Erythroblast (primary cell): ENCODE measurements around the gene FKBP6.
"Not testable (repeated sequence)": the region's sequence is repeated elsewhere in the genome, so short reads cannot be mapped to it uniquely, and the experiment has no call there.

Experiments
- DNase-seq, 2 experiments: peaks; one replicate each; lab custom pipeline; 2025; lab: John Stamatoyannopoulos, UW
- GATA1 ChIP-seq: IDR thresholded peaks from 2 replicates; pipeline ENCODE4 v1.6.1; 2011; ENCODE audit warnings: low read depth, mild to moderate bottlenecking, control low read depth, low read length, moderate library complexity
- POLR2A ChIP-seq: IDR thresholded peaks from 2 replicates; pipeline ENCODE4 v1.6.1; 2011; ENCODE audit warnings: mild to moderate bottlenecking, low read length

FKBP6 gene

DNA sequence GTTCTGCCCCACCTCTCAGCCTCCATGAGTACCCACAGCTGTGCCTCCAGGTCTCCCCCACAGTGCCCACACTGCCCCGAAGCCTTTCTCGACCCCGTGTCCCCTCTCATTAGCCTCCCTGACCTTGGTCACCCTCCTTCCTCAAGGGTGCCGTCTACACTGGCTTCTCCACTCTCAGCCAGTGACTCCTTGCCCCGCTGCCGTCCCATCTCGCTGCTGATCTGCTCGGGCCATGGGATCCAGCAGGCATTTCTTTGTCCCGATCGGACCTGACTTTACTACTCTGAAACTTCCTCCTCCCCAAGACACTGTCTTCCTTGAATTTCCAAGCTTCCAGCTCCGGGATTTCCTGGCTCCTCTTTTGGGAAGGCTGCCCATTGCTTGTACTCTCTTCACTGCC is 31.3 kb downstream of the FKBP6 start:
- no peak for TF ChIP-seq POLR2A
- no peak for TF ChIP-seq GATA1
- no peak for DNase-seq

DNA sequence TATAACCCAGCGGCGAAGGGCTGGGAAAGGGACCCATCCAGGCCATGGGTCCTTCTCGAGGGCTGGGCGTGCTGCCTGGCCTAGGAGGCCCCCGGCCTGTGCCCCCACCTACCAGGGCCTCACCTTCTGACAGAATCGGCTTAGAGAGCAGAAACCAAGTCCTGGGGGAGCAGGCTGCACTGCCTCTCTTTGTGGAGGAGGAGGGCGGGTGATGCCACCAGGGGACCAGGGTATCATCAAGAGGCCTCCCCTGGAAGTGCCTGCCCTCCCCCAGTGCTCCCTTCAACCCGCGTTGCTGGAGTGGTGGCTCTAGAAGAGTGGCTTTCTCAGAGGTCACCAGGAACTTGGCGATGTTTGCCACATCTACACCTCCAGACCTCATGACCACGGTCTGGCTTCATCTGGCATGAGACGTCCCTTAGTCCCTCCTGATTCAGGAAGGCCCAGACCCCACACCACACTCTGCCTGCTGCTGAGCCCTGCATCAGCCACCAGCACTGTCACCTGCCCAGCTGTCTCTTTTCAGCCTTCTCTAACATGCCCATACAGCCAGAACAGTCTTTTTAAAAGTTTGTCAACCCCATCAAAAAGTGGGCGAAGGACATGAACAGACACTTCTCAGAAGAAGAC is 31.9 kb downstream of the FKBP6 start:
- DNase-seq = no peak

DNA sequence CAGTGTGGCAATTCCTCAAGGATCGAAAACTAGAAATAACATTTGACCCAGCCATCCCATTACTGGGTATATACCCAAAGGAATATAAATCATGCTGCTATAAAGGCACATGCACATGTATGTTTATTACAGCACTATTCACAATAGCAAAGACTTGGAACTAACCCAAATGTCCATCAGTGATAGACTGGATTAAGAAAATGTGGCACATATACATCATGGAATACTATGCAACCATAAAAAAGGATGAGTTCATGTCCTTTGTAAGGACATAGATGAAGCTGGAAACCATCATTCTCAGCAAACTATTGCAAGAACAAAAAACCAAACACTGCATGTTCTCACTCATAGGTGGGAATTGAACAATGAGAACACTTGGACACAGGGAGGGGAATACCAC is 32.6 kb downstream of the FKBP6 start:
- not testable (repeated sequence) for DNase-seq

More for the DNA sequence above, 31.9 kb downstream of the FKBP6 start:
- TF ChIP-seq POLR2A = no peak
- TF ChIP-seq GATA1 = no peak

DNA sequence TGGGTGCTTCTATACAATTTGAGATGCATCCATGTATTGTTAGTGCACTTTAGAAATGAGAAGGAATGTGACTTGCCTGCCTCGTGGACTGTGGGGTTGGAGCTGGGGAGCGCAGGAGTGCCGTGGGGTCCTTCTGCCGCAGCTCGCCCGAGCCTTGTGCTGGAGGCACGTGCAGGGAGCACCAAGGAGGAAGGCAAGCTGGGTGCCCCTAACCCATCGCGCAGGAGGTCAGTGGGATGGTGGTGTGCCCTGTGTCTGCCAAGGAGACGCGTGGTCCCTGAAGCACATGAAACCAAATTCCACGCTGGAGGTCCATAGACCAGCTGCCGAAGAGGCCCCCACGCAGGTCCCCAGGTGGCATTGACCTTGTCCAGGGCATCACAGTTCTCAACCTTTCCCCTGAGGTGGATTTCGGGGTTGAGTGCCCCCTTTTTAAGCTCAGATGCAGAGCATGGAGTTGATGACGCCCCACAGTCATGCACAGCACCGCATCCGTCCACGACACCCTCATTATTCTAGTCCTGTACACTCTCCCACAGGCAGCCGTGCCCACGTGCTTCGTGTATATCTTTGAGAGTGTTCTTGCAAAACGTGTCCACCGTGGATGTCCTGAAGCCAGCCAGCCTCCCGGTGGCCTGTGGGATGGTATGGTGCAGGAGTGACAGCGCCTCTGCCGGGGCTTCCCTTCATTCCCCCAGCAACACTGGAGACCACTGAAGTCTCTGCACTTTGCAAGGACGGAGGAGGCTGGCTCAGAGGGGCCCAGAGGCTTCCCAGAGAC is 35.5 kb downstream of the FKBP6 start:
- DNase-seq = no peak
- TF ChIP-seq POLR2A (no peak), GATA1 (no peak)

DNA sequence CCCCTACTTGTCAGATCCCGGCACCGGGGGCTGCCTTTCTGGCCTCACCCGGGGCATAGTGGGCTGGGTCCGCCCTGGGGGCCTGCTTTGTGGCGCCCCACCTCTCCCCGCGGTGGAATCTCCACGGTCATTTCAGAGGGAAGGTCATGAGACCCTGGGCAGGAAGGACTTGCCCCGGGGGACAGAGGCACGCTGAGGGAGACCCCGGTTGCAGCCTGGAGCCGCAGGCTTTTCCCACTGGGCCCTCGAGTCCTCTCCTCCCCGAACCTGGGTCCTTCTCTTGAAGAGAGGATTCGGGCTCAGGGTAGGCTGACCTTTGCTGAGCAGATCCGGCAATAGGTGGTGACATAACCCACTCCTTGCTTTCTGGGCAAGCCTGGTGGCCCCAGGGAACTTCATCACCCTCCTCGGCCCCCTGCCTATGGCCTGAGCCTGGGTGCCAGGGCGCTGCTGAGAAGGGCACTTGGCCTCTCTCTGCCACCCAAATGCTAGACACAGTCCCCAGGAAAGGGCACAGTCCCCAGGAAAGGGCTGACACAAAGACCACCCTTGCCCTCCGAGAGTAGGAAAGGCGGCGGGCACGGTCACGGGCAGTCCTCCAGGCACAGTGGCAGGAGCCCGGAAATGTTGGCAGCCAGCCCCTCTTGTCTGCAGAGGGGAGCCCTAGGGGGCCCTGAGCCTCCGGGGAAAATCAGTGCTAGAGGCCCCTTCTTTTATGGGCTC is 36.2 kb downstream of the FKBP6 start:
- no peak for DNase-seq
- no peak for TF ChIP-seq POLR2A
- no peak for TF ChIP-seq GATA1

DNA sequence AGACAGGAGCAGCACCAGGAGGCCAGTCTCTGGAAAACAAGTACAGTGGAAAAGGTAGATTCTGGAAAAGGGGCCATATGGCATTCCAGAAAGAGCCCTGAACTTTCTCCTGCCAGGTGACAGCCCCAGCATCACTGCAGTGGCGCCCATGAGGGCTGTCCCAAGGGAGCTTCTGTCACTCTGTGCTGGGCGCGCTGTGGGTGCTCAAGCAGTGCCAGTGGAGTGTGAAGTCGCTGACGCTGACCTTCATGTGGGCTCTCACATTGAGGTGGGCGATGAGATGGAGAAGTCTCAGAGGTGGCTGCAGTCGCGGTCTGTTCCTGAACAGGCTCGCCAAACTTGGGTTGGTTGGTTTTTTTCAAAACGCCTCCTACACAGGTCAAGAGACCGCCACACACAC is 38.2 kb downstream of the FKBP6 start:
- TF ChIP-seq GATA1 = no peak
- no peak for TF ChIP-seq POLR2A
- DNase-seq = no peak

DNA sequence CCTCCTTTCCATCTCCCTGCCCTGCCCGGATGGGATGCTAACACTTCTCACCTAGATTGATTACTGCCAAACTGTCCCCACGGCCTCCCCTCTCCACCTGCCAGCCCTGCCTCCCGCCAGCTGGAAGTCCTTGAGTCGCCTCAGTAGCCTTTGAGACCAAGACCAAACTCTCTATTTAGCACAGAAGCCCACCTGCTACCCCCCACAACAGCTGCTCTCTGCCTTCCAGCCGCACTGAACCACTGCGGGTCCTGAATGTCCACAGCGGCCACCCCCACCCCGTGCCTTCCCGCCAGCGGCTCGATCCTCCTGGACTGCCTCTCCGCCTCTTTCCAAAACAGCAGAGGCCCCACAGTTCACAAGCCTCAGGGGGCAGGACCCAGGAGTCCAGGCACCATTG is 39.0 kb downstream of the FKBP6 start:
- no peak for DNase-seq
- TF ChIP-seq POLR2A = no peak
- TF ChIP-seq GATA1 = no peak

DNA sequence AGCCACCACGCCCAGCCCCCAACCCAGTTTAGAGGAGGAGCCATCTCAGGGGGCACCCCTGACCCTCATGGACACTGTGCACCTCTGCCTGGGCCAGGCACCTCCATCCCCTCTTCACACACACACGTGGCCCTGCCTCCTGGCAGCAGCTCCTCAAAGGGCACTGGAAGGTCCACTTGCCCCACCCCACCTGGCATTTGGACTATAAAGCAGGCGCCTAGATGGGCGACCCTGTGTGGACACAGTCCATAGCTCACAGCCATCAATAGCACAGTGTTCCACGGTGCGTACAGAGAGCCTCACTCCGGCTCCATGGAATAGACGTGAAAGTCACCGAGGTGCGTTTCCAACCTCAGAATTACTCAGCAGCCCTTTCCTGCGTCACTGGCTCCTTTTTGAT is 41.0 kb downstream of the FKBP6 start:
- no peak for DNase-seq
- TF ChIP-seq POLR2A (no peak), GATA1 (no peak)

DNA sequence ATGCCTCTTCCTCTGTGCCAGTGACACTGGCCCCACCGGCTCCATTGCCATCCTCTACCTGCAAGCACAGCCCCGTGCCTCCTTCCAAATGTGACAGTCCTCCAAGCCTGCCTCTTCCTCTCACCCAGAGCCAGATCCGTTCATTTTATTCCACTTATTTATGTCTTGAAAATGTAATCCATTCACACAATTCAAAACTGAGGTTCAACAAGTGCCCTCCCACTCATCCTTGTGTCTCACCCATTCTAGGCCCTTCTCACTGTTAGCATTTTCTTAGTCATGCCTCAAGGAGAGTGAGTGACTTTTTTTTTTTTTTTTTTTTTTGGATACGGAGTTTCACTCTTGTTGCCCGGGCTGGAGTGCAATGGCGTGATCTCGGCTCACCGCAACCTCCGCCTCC is 41.7 kb downstream of the FKBP6 start:
- TF ChIP-seq POLR2A = no peak
- TF ChIP-seq GATA1 = no peak
- DNase-seq = no peak

DNA sequence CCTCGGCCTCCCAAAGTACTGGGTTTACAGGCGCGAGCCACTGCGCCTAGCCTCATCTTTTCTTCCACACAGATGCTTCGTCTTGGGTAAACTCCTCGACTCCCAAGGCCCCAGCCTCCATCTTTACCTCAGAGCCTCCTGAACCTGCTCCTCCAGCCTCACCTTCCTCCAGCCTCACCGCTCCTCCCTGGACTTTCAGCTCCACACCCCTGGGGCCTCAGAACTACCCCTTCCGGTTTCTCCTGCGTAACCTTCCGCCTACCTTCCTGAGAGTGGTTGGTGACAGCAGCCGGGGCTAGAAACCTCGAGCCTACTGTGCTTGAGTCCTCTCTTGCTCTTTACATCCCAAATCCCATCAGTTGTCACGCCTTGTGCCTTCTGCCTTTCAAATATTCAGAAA is 45.8 kb downstream of the FKBP6 start:
- no peak for DNase-seq
- no peak for TF ChIP-seq GATA1
- TF ChIP-seq POLR2A = no peak

DNA sequence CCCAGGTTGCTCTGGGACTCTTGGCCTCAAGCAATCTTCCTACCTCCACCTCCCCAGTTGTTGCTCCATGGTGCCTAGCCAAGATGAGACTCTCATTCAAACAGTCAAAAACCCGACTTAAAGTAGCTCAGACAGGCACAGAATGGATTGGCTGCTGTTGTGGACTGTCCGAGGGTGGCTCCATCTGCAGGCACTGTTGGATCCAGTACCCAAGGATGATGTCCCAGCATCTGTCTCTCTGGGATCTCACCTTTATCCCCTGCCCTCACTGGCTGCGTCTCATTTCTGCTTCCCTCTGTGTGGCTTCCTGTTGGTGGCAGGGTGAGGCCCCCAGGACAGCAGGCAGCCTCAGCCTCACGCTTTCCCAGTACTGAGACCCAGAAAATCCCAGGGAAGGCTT is 48.3 kb downstream of the FKBP6 start:
- not testable (repeated sequence) for DNase-seq

DNA sequence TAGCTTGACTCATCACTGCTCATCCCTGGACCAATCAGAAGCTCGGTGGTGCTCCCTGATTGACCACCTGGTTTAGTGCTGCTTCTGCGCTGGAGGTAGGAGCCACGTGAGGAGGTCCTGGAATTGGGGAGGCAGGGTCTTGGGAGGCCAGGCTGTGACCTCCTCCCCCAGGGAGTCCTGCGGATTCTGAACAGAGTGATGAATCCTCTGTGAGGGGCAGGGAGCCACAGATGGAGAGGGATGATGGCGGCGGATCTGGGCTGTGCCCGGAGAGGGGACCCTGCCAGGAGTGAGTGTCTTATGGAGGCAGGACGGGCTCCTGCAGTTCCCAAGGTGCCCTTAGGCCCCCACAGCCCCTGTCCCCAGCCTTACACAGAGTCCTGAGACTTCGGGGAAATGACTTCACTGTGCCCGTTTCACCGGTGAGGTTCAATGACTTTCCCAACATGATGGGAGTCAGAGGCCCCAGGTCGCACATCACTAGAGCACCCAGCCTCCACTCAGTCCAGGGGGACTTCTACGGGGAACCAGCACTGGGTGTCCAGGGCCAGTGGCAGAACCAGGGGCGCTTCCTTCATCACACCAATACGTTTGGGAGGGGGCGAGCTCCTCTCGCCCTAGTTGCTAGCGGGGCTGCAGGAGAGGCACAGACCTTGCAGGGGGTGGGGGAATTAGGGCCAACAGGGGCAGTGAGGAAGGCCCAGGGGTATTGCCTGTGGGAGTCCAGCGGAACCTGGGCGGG is 48.9 kb downstream of the FKBP6 start:
- TF ChIP-seq GATA1 (no peak), POLR2A (no peak)
- no peak for DNase-seq

DNA sequence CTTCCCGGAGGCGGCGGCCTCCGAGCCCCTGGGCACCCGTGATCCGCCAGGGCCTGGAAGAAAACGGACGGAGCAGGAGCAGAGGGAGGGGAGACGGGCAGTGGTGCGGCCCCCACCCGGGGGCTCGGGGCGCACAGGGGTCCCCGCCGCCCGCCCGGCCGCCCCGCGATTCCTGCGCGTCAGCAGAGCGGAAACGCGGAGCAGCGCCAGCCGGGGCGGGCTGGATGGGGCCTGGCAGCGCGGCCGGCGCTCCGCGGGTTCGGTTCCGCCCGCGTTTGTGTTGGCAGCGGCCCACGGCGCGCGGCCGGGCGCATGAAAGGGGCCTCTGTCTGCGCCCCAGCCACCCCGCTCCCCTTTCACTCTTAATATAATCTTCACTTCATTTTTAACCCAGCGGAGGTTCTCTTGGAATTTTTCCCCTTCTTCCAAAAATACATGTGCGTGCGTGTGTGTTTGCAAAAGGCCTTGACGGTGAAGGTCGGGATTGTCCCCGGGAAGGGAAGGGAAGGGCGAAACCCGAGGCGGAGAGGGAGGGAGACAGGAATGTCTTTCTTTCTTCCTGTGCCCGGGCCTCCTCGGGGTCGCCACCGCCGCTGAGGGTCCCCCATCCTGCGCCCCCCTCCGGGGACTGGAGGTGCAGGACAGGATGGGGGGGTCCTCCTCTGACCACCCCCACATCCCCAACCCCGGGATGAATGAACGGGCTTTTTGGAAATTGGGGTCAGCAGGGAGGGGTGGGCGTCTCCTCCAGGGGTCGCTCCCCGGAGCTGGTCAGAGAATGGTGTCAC is 49.6 kb downstream of the FKBP6 start:
- not testable (repeated sequence) for DNase-seq

DNA sequence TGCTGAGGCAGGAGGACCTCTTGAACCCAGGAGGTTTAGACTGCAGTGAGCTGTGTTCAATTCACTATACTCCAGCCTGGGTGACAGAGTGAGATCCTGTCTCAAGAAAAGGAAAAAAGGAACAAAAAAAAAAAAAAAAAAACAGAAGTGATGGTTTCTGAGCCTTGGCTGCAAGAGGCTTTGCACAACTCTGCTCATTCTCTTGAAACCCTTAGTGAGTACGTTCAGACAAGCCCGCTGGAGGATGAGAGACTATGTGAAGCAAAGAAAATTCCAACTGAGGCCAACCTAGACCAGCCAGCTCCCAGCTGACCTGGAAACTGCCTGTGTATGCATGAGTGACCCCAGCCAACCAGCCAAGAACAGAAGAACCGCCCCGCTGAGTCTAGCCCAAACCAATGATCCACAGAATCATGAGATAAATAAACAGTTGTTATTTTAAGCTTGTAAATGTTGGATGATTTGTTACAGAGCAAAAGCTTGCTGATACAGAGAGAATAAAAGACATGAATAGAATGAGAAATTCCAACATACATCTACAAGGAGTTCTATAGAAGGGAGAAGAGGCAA is 55.1 kb downstream of the FKBP6 start:
- DNase-seq = no peak
- TF ChIP-seq POLR2A (no peak), GATA1 (no peak)
